GM21390 (cell line): Measurements from ENCODE around the gene CBX1.

Experiments
- ATAC-seq: cut with Tn5 transposase; IDR thresholded peaks from one replicate; pipeline ENCODE4 v1.9.1; 2021; ENCODE audit not compliant: unreplicated experiment

Gene CBX1

DNA sequence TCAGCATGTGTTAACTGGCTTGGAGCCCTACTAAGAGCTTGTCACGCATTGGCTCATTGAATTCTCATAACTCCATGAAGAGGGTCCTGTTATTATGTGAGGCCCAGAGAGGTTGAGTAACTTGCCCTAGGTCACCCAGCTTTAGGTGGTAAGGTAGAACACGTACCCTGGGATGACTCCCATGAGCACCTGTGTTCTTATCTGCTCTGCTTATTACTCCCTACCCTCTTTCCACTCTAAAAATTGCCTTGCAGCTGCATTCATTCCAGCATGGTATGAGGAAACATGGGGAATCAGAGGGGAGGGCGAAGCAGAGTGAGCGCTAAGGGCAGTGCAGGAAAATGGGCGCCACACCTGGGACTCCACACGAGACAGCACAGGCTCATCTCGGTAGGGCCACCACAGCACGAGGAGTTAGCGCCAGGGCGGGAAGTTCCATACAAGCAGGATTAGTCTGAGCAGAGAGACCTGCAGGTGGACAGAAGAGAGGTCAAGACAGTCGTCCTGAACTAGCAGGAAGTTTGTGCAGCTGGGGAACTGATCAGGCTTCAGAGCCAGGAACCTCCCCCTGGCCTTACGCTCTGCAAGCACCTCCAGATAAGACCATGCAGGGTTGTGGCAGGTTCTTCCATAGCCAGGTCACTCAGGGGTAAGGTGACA is 73.8 kb downstream of the CBX1 start:
- no peak for ATAC-seq

DNA sequence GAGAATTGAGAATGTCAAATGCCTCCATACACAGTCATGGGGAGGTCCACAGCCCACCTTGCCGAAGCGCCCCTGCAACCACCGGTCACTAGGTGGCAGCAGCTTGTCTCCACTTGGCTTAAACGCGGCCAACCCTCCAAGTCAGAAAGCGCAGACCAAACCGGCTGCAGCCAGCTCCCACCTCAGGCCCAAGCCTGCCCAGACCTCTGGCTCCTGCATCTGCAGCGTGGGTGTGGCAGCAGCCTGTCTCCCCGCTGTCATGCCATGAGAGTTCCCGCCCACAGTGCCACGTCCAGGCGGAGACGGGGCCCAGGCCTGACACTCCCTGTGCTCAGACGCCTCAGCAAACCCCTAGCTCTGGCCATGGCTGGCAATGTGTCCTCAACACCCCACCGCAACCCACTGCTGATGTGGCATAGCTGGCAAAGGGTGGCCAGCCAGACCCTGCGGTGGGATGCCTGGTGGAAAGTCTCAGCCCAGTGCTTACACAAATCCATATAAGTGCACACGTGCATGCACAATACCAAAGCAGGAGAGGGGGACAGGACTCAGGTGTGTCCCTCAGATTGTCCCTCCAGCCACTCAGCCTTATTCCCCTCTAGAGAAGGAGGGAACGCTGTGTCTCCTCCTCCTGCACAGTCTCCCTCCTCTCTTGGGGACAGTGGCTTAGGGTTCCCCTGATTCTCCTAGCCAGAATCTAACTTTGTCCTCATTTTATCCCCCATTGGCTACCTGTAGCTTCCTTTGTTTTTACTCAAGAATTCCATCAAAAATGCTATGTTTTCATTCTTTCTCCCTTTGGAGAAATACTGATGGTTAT is 74.6 kb downstream of the CBX1 start:
- no peak for ATAC-seq

DNA sequence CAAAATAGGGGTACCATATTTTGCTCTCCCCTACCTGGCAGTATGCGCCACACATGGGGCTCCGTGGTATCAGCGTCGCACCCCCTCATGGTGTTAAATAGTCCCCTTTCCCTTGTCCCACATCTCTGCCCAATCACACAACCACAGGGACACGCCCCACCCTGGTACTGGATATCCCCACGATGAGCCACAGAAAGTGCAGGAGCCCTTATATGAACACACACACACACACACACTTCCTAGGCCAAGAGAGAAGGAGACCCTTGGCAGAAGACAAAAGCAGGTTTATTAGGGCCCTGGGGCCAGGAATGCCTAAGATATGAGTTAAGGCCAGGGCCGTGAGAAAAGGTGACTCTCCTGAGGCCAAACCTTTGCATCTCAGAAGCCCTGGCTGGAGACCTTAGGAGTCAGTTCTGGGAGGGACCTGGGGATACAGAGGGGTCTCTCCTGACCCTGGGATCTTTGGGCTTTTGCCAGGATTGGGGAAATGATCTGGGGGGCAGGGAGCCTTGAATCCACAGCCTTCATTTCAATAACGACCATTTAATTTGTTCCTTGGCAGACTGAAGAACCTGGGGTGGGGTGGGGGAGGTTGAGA is 75.3 kb downstream of the CBX1 start:
- no peak for ATAC-seq

DNA sequence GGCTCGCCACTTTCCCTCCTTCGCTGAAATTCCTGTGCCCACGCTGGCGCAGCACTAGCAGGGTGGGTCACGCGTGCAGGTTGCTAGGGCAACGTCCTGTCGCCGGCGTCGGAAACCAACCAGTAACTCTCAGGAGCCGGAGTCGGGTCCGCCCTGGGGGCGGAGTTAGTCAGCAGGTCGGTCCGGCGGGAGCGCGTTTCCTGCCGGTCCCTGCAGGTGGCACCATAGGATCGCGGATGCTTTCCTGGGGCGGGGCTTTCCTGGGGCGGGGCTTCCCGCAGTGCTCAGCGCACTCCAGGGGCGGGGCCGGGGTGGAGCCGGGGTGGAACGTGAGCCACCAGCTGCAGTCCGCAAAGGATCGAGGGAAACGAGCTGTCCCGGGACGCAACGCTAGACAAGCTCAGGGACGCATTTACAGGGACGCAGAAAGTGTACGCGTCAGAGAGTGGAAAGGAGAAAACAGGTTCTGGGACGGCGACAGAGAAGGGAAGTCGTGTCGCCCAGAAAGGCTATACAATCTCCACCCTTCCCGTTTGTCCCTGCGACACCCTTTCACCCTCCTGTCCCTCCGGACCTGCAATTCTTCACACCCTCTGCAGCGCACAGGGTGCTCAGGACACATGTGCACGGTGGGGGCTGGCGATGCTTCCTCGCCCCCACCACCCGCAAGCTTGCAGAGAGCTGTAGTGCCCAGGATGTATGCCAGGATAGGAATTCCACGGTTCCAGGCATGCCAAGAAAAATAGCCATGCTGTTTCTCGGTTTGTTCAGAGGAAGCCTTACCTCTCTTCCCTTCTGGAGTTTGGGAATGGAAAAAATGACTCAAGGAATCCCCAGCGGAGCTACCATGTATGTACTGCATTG is 76.0 kb downstream of the CBX1 start:
- peak; percentile 79 for ATAC-seq

DNA sequence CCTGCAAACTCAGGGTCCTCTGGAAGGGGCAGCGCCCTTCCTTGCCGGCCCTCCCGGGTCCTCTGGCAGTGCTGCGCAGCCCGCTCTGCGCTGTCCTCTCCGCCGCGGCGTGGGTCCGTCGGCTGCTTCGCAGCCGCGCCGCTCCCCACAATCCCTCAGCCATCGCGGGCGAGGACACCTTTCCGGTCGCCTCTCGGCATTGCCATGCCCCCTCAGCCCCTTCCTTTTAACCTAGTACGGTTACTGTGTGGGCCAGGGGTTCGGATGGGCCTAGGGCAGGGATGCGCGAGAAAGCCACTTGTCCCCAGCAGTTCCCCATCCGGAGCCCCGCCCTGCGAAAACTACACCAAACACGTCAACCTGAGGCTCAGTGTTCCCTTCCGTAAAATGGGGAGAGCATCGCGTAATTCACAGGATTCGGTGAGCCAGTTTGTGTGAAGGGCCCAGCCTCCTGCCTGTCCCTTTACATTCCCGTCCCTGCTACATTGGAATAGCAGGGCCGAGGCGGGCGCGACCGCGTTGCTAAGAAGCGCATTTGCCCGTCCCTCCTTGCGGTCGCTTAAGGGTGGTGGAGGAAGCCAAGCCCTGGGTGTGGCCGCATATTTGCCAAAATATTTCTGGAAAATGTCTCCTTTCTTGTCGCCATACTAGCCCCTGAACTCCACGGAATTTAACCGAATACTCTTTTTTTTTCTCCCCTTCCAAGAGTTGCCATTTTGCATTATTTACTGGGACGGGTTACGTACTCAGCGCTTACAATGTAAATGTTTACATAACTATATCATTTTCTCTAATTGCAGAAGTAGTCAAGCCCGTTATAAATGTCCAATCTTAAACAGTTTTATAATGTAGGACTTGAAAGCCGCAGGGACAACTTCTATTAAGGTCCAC is 76.9 kb downstream of the CBX1 start:
- peak; percentile 2 for ATAC-seq

DNA sequence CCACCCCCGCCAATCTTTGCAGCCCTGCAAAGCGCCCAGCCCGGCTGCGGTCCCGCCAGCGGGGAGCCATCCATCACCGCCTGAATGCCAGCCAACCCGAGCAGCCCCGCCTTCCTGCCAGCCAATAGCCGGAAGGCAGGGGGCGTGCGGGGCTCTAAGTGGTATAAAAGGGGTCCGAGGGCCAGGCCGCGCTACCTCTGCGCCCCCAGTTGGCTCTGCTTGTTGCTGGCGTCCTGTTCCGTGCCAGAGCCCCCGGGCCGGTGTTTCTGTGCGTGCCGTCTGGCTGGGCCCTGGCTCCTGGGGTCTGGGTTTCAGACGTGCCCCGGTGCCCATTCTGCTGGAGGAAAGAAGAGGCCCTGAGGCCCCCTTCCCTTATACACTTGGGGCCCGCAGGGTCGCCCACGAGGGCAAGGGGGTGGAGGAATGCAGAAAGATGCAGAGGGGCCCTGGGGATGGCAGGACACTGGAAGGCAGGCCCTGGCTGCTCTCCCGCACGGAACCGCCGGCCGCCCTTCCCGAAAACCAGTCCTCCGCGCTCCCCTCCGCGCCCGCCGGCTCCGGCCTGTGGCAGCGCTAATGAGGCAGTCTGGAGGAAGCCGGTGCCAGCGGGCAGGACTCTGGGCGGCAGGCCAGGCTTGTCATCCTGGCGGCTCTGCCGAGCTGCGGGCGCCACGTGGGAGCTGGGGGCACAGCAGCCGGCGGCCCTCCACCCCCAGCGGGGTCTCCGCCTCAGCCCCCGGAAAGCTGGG is 77.7 kb downstream of the CBX1 start:
- ATAC-seq = no peak

DNA sequence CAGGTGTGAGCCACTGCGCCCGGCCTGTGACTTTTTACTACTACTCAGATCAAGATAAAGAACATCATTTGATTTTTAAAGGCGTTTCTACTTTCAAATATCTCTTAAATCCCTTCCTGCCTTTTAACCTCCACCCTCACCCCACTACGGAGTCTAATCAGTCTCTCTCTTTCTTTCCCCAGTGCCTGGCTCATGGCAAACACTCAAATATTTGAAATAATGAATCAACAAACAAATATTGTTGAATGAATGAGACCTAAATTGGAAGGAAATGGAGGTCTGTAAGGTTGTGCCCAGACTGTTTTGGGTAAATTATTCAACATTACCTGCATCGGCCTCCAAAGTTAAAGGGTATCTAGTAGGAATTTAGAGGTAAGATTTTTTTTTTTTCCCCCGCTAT is 78.4 kb downstream of the CBX1 start:
- no peak for ATAC-seq

DNA sequence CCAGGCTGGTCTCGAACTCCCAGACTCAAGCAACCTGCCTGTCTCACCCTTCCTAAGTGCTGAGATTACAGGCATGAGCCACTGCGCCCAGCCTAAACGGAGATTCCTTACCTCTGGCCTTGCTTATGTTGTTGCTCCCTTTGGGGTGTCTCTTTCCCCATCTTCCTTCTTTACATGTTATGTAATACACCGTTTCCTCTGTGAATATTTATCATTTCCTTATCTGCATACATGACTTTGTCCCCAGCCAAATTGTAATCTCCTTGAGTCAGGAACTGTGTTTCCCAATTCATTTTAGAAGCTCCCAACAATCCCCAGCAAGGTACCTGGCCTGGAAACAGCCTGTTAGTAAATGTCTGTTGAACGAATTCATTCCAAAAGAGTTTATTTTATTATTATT is 79.3 kb downstream of the CBX1 start:
- no peak for ATAC-seq
